MCF 10A (cell line): ENCODE data around the gene OOSP1. TPM values are rescaled to one million over a fixed set of nuclear protein-coding genes. Genes with fewer than 3 reads are reported as not detected.
"Not testable (repeated sequence)": the region's sequence is repeated elsewhere in the genome, so short reads cannot be mapped to it uniquely, and the experiment has no call there.

Source experiments
- BruUV-seq: library from RNA; stranded (reverse); fragments of 400-500 nt; replicated peaks from 2 replicates; lab custom pipeline; 2021; lab: Mats Ljungman, UMichigan
- CTCF ChIA-PET: fragments of 300-600 bp; sonication (Branson Sonifier 250); formaldehyde crosslinking; extraction: SDS; loops from one replicate; lab custom pipeline; 2021; ENCODE audit warnings: antibody characterized with exemption, inconsistent platforms; lab: Yijun Ruan, JAX
- POLR2A ChIA-PET: fragments of 300-600, 350-650 bp; sonication (Branson Sonifier 250); formaldehyde crosslinking; extraction: SDS; loops from one replicate; lab custom pipeline; 2020; ENCODE audit warnings: antibody characterized with exemption, inconsistent platforms; lab: Yijun Ruan, JAX
- DNase-seq: peaks from one replicate; pipeline ENCODE4 v3.0.0-alpha.2; 2018; ENCODE audit not compliant: unreplicated experiment
- H3K27ac Mint-ChIP-seq: one replicate; pipeline ENCODE4 v1.8.0; 2022; ENCODE audit warnings: mild to moderate bottlenecking, low read depth, mixed read lengths; ENCODE audit not compliant: unreplicated experiment
- H3K27me3 Mint-ChIP-seq: one replicate; pipeline ENCODE4 v1.8.0; 2022; ENCODE audit warnings: mixed read lengths; ENCODE audit not compliant: insufficient read depth, unreplicated experiment
- H3K36me3 Mint-ChIP-seq: one replicate; pipeline ENCODE4 v1.8.0; 2022; ENCODE audit warnings: mild to moderate bottlenecking, moderate library complexity, mixed read lengths; ENCODE audit not compliant: insufficient read depth, unreplicated experiment
- H3K4me1 Mint-ChIP-seq: one replicate; pipeline ENCODE4 v1.8.0; 2022; ENCODE audit warnings: mixed read lengths; ENCODE audit not compliant: insufficient read depth, unreplicated experiment
- H3K4me3 Mint-ChIP-seq: one replicate; pipeline ENCODE4 v1.8.0; 2022; ENCODE audit warnings: mild to moderate bottlenecking, moderate library complexity, mixed read lengths; ENCODE audit not compliant: unreplicated experiment
- H3K9me3 Mint-ChIP-seq: one replicate; pipeline ENCODE4 v1.8.0; 2022; ENCODE audit warnings: mixed read lengths; ENCODE audit not compliant: unreplicated experiment
- intact Hi-C: fragments of 100-400 bp; cut with micrococcal nuclease; formaldehyde crosslinking; loops from 2 replicates; pipeline ENCODE4 v1.14.1; 2022
- total RNA-seq: library from RNA; stranded (reverse); gene quantifications from 2 replicates; pipeline ENCODE4 v1.2.3, GENCODE V29; 2022
- TF ChIP-seq, protein P1 (sequence below): fragments of 200-600 bp; IDR thresholded peaks from one replicate; pipeline ENCODE4 v1.8.0; 2022; ENCODE audit warnings: antibody characterized with exemption, mild to moderate bottlenecking; ENCODE audit not compliant: unreplicated experiment

Gene OOSP1
- total RNA-seq, 1 experiment from 2014 or later = not detected

DNA sequence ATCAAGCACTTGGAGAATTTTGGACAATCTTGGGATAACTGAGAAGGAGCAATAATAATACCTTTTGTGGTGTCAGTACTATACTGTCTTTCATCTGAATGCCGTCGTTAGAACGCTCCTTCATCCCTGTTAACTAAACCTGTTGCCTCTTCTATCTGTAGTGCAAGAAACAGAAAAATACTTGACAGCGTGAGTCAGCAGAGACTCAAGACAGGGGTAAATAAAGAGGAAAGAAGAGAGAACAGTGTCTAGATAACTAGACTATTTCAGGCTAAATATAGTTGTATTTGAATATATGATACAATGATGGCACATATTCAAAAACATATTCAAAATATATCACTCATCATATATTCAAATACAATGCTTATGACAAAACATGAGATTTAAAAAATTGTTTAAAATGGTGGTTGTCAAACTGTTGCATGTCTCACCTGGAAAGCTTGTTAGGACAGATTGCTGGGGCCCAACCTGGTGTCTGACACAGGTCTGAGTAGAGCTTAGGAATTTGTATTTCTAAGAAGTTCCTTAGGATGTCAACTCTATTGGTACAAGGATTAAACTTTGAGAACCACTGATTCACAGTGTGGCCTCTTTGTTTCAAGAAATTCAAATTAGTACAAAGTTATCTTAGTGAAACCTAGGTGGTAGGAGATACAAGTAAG is 43.0 kb downstream of the OOSP1 start:
- H3K27ac Mint-ChIP-seq = no peak overlapping the region
- no peaks in the 10 kb centered on the region for H3K9me3 Mint-ChIP-seq
- ChIA-PET CTCF (interaction anchor here (0.7 to 0.9 kb wide), 2 partner anchors 11 to 336 kb away, joined by 3 read pairs; no protein-coding TSS in a partner anchor), POLR2A (no interaction called here)
- intact Hi-C loops = no loop called here
- H3K4me3 Mint-ChIP-seq = no peak overlapping the region
- H3K36me3 Mint-ChIP-seq = no peaks in the 10 kb centered on the region
- TF ChIP-seq, protein P1, sequence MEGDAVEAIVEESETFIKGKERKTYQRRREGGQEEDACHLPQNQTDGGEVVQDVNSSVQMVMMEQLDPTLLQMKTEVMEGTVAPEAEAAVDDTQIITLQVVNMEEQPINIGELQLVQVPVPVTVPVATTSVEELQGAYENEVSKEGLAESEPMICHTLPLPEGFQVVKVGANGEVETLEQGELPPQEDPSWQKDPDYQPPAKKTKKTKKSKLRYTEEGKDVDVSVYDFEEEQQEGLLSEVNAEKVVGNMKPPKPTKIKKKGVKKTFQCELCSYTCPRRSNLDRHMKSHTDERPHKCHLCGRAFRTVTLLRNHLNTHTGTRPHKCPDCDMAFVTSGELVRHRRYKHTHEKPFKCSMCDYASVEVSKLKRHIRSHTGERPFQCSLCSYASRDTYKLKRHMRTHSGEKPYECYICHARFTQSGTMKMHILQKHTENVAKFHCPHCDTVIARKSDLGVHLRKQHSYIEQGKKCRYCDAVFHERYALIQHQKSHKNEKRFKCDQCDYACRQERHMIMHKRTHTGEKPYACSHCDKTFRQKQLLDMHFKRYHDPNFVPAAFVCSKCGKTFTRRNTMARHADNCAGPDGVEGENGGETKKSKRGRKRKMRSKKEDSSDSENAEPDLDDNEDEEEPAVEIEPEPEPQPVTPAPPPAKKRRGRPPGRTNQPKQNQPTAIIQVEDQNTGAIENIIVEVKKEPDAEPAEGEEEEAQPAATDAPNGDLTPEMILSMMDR = no peak
- no peak for DNase-seq
- no peaks in the 10 kb centered on the region for H3K4me1 Mint-ChIP-seq
- peaks cover 44% of the 10 kb centered on the region for H3K27me3 Mint-ChIP-seq
- no TSS peak for BruUV-seq

DNA sequence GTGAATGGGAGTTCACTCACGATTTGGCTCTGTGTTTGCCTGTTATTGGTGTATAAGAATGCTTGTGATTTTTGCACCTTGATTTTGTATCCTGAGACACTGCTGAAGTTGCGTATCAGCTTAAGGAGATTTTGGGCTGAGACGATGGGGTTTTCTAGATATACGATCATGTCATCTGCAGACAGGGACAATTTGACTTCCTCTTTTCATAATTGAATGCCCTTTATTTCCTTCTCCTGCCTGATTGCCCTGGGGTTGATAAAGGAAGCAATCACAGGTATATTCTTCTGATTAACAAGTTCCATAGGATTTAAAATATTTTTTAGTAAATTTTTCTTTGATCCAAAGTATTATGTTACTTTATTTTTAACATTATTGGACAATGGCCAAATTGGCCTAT is 43.8 kb downstream of the OOSP1 start:
- not testable (repeated sequence) for H3K27ac Mint-ChIP-seq

DNA sequence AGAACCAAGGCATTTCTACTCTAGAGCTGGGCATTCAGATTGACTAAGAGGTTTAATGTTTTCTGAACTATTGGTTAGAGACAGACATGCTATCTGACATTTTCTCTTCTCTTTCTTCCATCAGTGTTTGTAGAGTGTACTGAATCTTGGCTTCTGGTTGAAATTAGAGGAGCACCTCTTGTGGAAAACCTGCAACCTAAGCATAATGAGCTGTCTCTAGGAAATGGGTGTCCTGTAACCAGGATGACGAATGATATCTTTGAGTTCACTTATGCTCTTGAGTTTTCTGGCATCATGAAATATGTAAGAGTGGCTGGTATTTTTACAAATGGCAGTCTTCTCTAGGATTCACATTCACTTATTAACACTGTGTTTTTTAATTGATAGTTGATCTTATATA is 45.0 kb downstream of the OOSP1 start:
- POLR2A ChIA-PET = no interaction called here
- no TSS peak for BruUV-seq
- intact Hi-C loops = no loop called here

More for the DNA sequence above, 43.8 kb downstream of the OOSP1 start:
- CTCF ChIA-PET, POLR2A ChIA-PET, H3K4me3 Mint-ChIP-seq, H3K36me3 Mint-ChIP-seq, intact Hi-C loops, DNase-seq, H3K4me1 Mint-ChIP-seq, H3K9me3 Mint-ChIP-seq, BruUV-seq: not testable (repeated sequence)
- peaks cover 44% of the 10 kb centered on the region for H3K27me3 Mint-ChIP-seq

DNA sequence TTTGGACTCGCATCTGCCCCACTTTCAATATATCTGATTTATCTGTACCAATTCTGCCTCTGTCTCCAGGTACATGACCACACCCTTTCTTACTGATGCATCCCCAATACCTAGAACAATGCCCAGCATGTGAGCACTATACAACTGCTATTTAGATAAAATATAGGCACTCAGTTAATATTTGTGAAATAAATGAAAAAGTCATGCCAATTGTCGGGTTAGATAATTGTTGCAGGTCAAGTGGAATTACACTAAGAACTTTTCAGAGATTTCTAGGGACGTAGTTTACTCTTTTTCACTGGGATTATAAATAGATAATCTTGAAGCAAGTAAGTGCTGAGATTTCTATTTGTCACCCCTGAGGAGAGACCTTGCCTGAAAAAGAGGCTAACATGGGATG is 46.1 kb downstream of the OOSP1 start:
- no peaks in the 10 kb centered on the region for H3K4me1 Mint-ChIP-seq
- no TSS peak for BruUV-seq
- intact Hi-C loops = no loop called here

More for the DNA sequence above, 45.0 kb downstream of the OOSP1 start:
- Mint-ChIP-seq H3K9me3 (no peaks in the 10 kb centered on the region), H3K4me1 (no peaks in the 10 kb centered on the region), H3K27me3 (peaks cover 40% of the 10 kb centered on the region), H3K27ac (no peak overlapping the region), H3K36me3 (no peaks in the 10 kb centered on the region), H3K4me3 (no peak overlapping the region)
- CTCF ChIA-PET = interaction anchor here (0.6 to 1.1 kb wide), 3 partner anchors 31 to 381 kb away, joined by 3 to 5 read pairs (median 4); no protein-coding TSS in a partner anchor
- DNase-seq = no peak
- TF ChIP-seq, protein P1 = no peak

More for the DNA sequence above, 46.1 kb downstream of the OOSP1 start:
- peaks cover 29% of the 10 kb centered on the region for H3K27me3 Mint-ChIP-seq
- H3K36me3 Mint-ChIP-seq = no peaks in the 10 kb centered on the region
- TF ChIP-seq, protein P1 = no peak
- no peak overlapping the region for H3K27ac Mint-ChIP-seq
- POLR2A ChIA-PET = no interaction called here
- H3K9me3 Mint-ChIP-seq = peaks cover 7% of the 10 kb centered on the region
- H3K4me3 Mint-ChIP-seq = no peak overlapping the region
- no peak for DNase-seq
- CTCF ChIA-PET = no interaction called here
